SK-N-SH (cell line): ENCODE data around the gene CADPS2. TPM values are rescaled to one million over a fixed set of nuclear protein-coding genes. Genes with fewer than 3 reads are reported as not detected.

ENCODE experiments used
- CTCF ChIA-PET: fragments of 300-600, 350-600 bp; formaldehyde crosslinking; extraction: SDS; loops from one replicate; lab custom pipeline; 2021; lab: Yijun Ruan, JAX
- POLR2A ChIA-PET: fragments of 350-600 bp; sonication (Branson Sonifier 250); formaldehyde crosslinking; extraction: SDS; loops from one replicate; lab custom pipeline; 2020; ENCODE audit warnings: antibody characterized with exemption, inconsistent platforms; lab: Yijun Ruan, JAX
- DNase-seq: peaks from one replicate; pipeline ENCODE4 v3.0.0; 2012
- H2AFZ ChIP-seq: fragments of 200-600 bp; sonication (generic); 2 replicates; pipeline ENCODE4 v1.8.1; 2016; ENCODE audit warnings: antibody characterized with exemption, mild to moderate bottlenecking, low read depth
- H3F3A ChIP-seq: fragments of 200-600 bp; sonication (generic); replicated peaks from 2 replicates; pipeline ENCODE3; 2016; ENCODE audit warnings: antibody characterized with exemption, mild to moderate bottlenecking; ENCODE audit not compliant: insufficient read depth
- H3K27ac ChIP-seq, 2 experiments: fragments of 200-500 bp in 1 of 2; fragments of 200-600 bp in 1 of 2; sonication (Bioruptor generic) in 1 of 2; sonication (generic), shearing (Covaris generic) in 1 of 2; 2 replicates each; pipeline versions ENCODE4 v1.5.1 to v1.6.1; 2014 to 2016; ENCODE audit warnings: low read depth in 2 of 2, inconsistent platforms in 1 of 2, low read length in 1 of 2, mild to moderate bottlenecking in 1 of 2, mixed read lengths in 1 of 2
- H3K27me3 ChIP-seq: fragments of 200-600 bp; sonication (generic), shearing (Covaris generic); 2 replicates; pipeline ENCODE4 v1.6.1; 2016; ENCODE audit warnings: mixed run types; ENCODE audit not compliant: insufficient read depth
- H3K36me3 ChIP-seq, 2 experiments: fragments of 200-500 bp in 1 of 2; fragments of 200-600 bp in 1 of 2; sonication (Bioruptor generic) in 1 of 2; sonication (generic) in 1 of 2; replicated peaks in 1 of 2; 2 replicates each; pipeline versions ENCODE3 to v1.5.1; 2014 to 2016; ENCODE audit warnings: low read length in 1 of 2, mild to moderate bottlenecking in 1 of 2; ENCODE audit not compliant: insufficient read depth in 2 of 2, control insufficient read depth in 1 of 2
- H3K4me1 ChIP-seq, 2 experiments: fragments of 200-500 bp in 1 of 2; fragments of 200-600 bp in 1 of 2; sonication (Bioruptor generic) in 1 of 2; sonication (generic), shearing (Covaris generic) in 1 of 2; 2 replicates each; pipeline versions ENCODE4 v1.5.1 to v1.6.1; 2014 to 2016; ENCODE audit warnings: low read depth in 1 of 2, low read length in 1 of 2, mixed run types in 1 of 2; ENCODE audit not compliant: insufficient read depth in 2 of 2, control insufficient read depth in 1 of 2
- H3K4me2 ChIP-seq: fragments of 200-600 bp; sonication (generic), shearing (Covaris generic); 2 replicates; pipeline ENCODE4 v1.6.1; 2017; ENCODE audit warnings: mixed run types
- H3K4me3 ChIP-seq, 2 experiments: fragments of 200-500 bp in 1 of 2; fragments of 200-600 bp in 1 of 2; sonication (Bioruptor generic) in 1 of 2; sonication (generic), shearing (Covaris generic) in 1 of 2; 2 replicates each; pipeline versions ENCODE4 v1.5.1 to v1.8.1; 2014 to 2016; ENCODE audit warnings: low read depth in 2 of 2, inconsistent platforms in 1 of 2, low read length in 1 of 2, mild to moderate bottlenecking in 1 of 2, mixed read lengths in 1 of 2, moderate library complexity in 1 of 2
- H3K79me2 ChIP-seq: fragments of 200-600 bp; sonication (generic); 2 replicates; pipeline ENCODE4 v1.8.1; 2017; ENCODE audit warnings: mild to moderate bottlenecking; ENCODE audit not compliant: insufficient read depth
- H3K9ac ChIP-seq: fragments of 200-600 bp; sonication (generic); 2 replicates; pipeline ENCODE4 v1.6.1; 2017; ENCODE audit warnings: mixed run types
- H3K9me2 ChIP-seq: fragments of 200-600 bp; sonication (generic); 2 replicates; pipeline ENCODE4 v1.6.1; 2017; ENCODE audit warnings: mixed run types
- H3K9me3 ChIP-seq: fragments of 200-600 bp; sonication (generic); 2 replicates; pipeline ENCODE4 v1.6.1; 2017; ENCODE audit warnings: mixed run types, mild to moderate bottlenecking, moderate library complexity
- H4K20me1 ChIP-seq: fragments of 200-600 bp; sonication (generic); 2 replicates; pipeline ENCODE4 v1.6.1; 2017; ENCODE audit warnings: mild to moderate bottlenecking, mixed run types; ENCODE audit not compliant: insufficient read depth
- CHD2 ChIP-seq: fragments of 150-350 bp; IDR thresholded peaks from 2 replicates; pipeline ENCODE4 v1.6.1; 2018; ENCODE audit warnings: low read length; ENCODE audit not compliant: partially characterized antibody
- EP300 ChIP-seq, 2 experiments: IDR thresholded peaks; 2 replicates each; pipeline versions ENCODE4 v1.4.0 to v1.6.1; 2012; ENCODE audit warnings: borderline replicate concordance in 1 of 2, low read depth in 1 of 2, low read length in 1 of 2
- FOSL2 ChIP-seq: IDR thresholded peaks from 2 replicates; pipeline ENCODE4 v1.4.0; 2012; ENCODE audit warnings: low read depth, mild to moderate bottlenecking, moderate library complexity, borderline replicate concordance
- FOXJ3 ChIP-seq: sonication (generic); formaldehyde crosslinking; IDR thresholded peaks from 2 replicates; pipeline ENCODE4 v1.5.1; 2020; ENCODE audit warnings: mild to moderate bottlenecking, missing genetic modification reagents
- JUND ChIP-seq: IDR thresholded peaks from 2 replicates; pipeline ENCODE4 v1.4.0; 2012
- MXI1 ChIP-seq: IDR thresholded peaks from 2 replicates; pipeline ENCODE4 v1.6.1; 2012; ENCODE audit warnings: mild to moderate bottlenecking, low read depth, low read length, improper control_type of control experiment
- NFIC ChIP-seq: IDR thresholded peaks from 2 replicates; pipeline ENCODE4 v1.4.0; 2012; ENCODE audit warnings: borderline replicate concordance
- NRF1 ChIP-seq: IDR thresholded peaks from 2 replicates; pipeline ENCODE4 v1.6.1; 2012; ENCODE audit warnings: low read depth, mild to moderate bottlenecking, low read length
- RAD21 ChIP-seq: IDR thresholded peaks from 2 replicates; pipeline ENCODE4 v1.6.1; 2012; ENCODE audit warnings: mild to moderate bottlenecking, low read length
- RCOR1 ChIP-seq: fragments of 150-350 bp; IDR thresholded peaks from 2 replicates; pipeline ENCODE4 v1.6.1; 2017; ENCODE audit warnings: antibody characterized with exemption, low read length
- RXRA ChIP-seq: IDR thresholded peaks from 2 replicates; pipeline ENCODE4 v1.4.0; 2012; ENCODE audit warnings: low read depth, mild to moderate bottlenecking, borderline replicate concordance
- SMC3 ChIP-seq: IDR thresholded peaks from 2 replicates; pipeline ENCODE4 v1.6.1; 2012; ENCODE audit warnings: low read depth, low read length, improper control_type of control experiment
- TCF12 ChIP-seq: IDR thresholded peaks from 2 replicates; pipeline ENCODE4 v1.4.0; 2012
- TEAD4 ChIP-seq: IDR thresholded peaks from 2 replicates; pipeline ENCODE4 v1.4.0; 2012; ENCODE audit warnings: mild to moderate bottlenecking, borderline replicate concordance; ENCODE audit not compliant: insufficient read depth
- YY1 ChIP-seq: IDR thresholded peaks from 2 replicates; pipeline ENCODE4 v1.4.0; 2012; ENCODE audit warnings: low read depth, mild to moderate bottlenecking
- WGBS: methylation state at CpG from one replicate; pipeline ENCODE4 v1.1.6; 2017; ENCODE audit warnings: low lambda C conversion rate; 5-methylcytosine and 5-hydroxymethylcytosine counted together
- polyA plus RNA-seq, 3 experiments: library from polyadenylated mRNA; depleted of rRNA; stranded (reverse); fragments of >200 nt; gene quantifications; 2 replicates each; pipeline ENCODE4 v1.2.3, GENCODE V29; 2012
- TF ChIP-seq, protein P1 (sequence below): IDR thresholded peaks from 2 replicates; pipeline ENCODE4 v1.4.0; 2012; ENCODE audit warnings: low read depth, borderline replicate concordance
- TF ChIP-seq, protein P2 (sequence below): IDR thresholded peaks from 2 replicates; pipeline ENCODE4 v1.4.0; 2012; ENCODE audit warnings: low read depth, borderline replicate concordance
- TF ChIP-seq, protein P3 (sequence below): fragments of 200-600 bp; sonication (generic); IDR thresholded peaks from 2 replicates; pipeline ENCODE4 v1.6.1; 2017; ENCODE audit warnings: antibody characterized with exemption, mild to moderate bottlenecking, moderate library complexity
- TF ChIP-seq, protein P4 (sequence below): IDR thresholded peaks from 2 replicates; pipeline ENCODE4 v1.4.0; 2012; ENCODE audit warnings: low read depth

Gene CADPS2
- polyA plus RNA-seq, 1 of the 3 experiments (the other 2 are of a cell fraction): 0.05 TPM

DNA sequence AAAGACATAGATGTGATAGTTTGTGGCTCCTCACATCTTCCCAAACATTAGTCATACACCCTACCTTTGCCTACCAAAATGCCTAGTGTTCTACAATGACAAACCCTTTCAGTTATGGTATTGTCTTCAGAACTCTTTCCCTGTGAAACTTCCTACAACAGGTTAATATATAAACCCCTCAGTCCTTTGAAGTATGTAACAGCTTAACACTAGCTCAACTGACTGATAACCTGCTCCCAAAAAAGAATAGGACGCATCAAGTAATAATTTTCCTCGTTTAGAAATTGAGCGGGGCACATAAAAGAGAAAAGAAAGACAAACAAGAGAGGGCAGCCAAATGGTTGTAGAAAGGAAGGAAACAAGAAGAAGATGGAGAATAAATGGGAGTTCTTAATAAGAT is 133.7 kb downstream of the CADPS2 start:
- Histone ChIP-seq H3K27me3 (no peaks in the 10 kb centered on the region), H3K4me1 (no peaks in the 10 kb centered on the region), H3K27ac (no peak overlapping the region), H2AFZ (no peak overlapping the region), H3F3A (no peaks in the 10 kb centered on the region), H3K9me3 (no peaks in the 10 kb centered on the region), H4K20me1 (no peaks in the 10 kb centered on the region), H3K4me2 (no peak overlapping the region), H3K79me2 (no peaks in the 10 kb centered on the region), H3K9me2 (no peaks in the 10 kb centered on the region), H3K9ac (no peak overlapping the region), H3K36me3 (no peaks in the 10 kb centered on the region), H3K4me3 (no peak overlapping the region)
- TF ChIP-seq RCOR1: no peak
- TF ChIP-seq, protein P1, sequence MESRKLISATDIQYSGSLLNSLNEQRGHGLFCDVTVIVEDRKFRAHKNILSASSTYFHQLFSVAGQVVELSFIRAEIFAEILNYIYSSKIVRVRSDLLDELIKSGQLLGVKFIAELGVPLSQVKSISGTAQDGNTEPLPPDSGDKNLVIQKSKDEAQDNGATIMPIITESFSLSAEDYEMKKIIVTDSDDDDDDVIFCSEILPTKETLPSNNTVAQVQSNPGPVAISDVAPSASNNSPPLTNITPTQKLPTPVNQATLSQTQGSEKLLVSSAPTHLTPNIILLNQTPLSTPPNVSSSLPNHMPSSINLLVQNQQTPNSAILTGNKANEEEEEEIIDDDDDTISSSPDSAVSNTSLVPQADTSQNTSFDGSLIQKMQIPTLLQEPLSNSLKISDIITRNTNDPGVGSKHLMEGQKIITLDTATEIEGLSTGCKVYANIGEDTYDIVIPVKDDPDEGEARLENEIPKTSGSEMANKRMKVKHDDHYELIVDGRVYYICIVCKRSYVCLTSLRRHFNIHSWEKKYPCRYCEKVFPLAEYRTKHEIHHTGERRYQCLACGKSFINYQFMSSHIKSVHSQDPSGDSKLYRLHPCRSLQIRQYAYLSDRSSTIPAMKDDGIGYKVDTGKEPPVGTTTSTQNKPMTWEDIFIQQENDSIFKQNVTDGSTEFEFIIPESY: no peak
- TF ChIP-seq RXRA: no peak
- no peak for TF ChIP-seq MXI1
- TF ChIP-seq, protein P2, sequence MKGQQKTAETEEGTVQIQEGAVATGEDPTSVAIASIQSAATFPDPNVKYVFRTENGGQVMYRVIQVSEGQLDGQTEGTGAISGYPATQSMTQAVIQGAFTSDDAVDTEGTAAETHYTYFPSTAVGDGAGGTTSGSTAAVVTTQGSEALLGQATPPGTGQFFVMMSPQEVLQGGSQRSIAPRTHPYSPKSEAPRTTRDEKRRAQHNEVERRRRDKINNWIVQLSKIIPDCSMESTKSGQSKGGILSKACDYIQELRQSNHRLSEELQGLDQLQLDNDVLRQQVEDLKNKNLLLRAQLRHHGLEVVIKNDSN: no peak
- no peak for TF ChIP-seq NRF1
- TF ChIP-seq, protein P3, sequence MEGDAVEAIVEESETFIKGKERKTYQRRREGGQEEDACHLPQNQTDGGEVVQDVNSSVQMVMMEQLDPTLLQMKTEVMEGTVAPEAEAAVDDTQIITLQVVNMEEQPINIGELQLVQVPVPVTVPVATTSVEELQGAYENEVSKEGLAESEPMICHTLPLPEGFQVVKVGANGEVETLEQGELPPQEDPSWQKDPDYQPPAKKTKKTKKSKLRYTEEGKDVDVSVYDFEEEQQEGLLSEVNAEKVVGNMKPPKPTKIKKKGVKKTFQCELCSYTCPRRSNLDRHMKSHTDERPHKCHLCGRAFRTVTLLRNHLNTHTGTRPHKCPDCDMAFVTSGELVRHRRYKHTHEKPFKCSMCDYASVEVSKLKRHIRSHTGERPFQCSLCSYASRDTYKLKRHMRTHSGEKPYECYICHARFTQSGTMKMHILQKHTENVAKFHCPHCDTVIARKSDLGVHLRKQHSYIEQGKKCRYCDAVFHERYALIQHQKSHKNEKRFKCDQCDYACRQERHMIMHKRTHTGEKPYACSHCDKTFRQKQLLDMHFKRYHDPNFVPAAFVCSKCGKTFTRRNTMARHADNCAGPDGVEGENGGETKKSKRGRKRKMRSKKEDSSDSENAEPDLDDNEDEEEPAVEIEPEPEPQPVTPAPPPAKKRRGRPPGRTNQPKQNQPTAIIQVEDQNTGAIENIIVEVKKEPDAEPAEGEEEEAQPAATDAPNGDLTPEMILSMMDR: no peak
- no peak for TF ChIP-seq CHD2
- no peak for TF ChIP-seq FOXJ3 (CRISPR knock-in tag)
- no peak for TF ChIP-seq NFIC
- no peak for TF ChIP-seq FOSL2
- TF ChIP-seq, protein P4, sequence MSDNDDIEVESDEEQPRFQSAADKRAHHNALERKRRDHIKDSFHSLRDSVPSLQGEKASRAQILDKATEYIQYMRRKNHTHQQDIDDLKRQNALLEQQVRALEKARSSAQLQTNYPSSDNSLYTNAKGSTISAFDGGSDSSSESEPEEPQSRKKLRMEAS: no peak
- no peak for TF ChIP-seq TEAD4
- no peak for TF ChIP-seq YY1
- TF ChIP-seq EP300 (IDR thresholded peaks at IDR 0.05; ENCODE audit: borderline replicate concordance in 1 of 2, low read depth in 1 of 2, low read length in 1 of 2): no peak
- TF ChIP-seq TCF12: no peak
- no peak for TF ChIP-seq SMC3
- TF ChIP-seq RAD21: no peak
- no peak for TF ChIP-seq JUND
- DNase-seq: no peak
- ChIA-PET CTCF (no interaction called here), POLR2A (no interaction called here)
- WGBS: 3% methylated on average over 3 of the region's 3 CpGs
